GM21576 (cell line): ENCODE results near the gene CENPP.

ENCODE experiments used
- ATAC-seq: cut with Tn5 transposase; IDR thresholded peaks from one replicate; pipeline ENCODE4 v1.9.1; 2021; ENCODE audit warnings: mild to moderate bottlenecking, moderate library complexity; ENCODE audit not compliant: unreplicated experiment

The CENPP gene

DNA sequence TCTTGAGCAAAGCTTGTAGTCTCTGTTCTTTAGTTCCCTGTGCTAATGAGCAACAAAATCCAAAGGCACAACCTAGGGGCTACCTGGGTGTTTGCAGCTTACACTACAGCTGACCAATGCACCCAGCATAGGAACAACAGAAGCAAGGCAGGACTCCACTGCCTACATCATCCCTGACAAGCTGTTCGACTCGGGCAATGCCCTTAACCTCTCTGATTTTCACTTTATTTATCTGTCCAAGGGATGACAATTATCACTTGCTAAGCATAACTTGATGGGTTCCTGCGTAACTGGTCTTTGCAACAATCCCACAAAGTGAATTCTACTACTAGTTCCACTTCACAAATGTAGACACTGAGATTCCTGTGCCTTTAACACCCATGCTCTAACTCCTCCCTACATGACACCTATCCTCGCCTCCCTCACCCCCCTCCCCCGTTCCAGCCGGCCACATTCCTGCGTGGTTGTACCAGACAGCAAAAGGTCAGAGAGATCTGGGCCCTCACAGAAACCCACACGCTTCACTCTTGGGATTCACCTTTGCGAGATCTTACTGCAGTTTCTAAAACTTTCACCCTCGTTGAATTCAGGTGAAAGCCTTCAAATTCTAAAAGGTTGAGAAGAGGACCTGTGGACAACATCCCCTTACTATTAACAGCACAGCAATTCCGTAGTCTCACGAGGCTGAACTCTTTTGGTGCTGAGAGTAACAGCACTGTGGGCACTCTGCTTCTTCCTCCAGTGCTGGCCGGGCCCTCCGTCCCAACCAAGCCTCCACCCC, 343.2 kb downstream of the CENPP start:
- ATAC-seq: no peak

DNA sequence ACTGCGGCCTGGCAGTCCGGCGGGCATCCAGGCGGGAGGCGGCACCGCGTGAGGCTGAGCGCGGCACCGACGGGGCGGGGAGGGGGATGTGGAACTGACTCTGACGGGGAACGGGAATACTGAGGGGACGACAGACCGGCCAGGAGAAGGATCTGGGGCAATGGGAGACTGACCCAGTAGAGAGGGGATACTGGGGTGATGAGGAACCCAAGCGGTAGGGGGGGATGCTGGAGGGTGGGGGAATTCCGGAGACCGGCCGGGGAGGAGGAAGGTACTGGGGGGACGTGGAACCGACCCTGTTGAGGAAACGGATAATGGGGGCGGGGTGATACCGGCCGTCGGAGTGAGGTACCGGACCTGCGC, 343.8 kb downstream of the CENPP start:
- ATAC-seq: peak; percentile 3
